Endometrial microvascular endothelial cells (primary cell): ENCODE data around the gene CPA2. TPM values are rescaled to one million over a fixed set of nuclear protein-coding genes. Genes with fewer than 3 reads are reported as not detected.
"Not testable (repeated sequence)": the region's sequence is repeated elsewhere in the genome, so short reads cannot be mapped to it uniquely, and the experiment has no call there.

Experiments
- in situ Hi-C: cut with HindIII; loops from 2 replicates; pipeline ENCODE4 v1.10.0; 2017; ENCODE audit warnings: low sequenced_read_pairs, low pct_unique_long_range_greater_than_20kb; ENCODE audit errors: inconsistent ontology term
- total RNA-seq: library from RNA; depleted of rRNA; stranded (reverse); fragments of >200 nt; gene quantifications from one replicate; pipeline ENCODE4 v1.2.3, GENCODE V29; 2015; ENCODE audit errors: inconsistent ontology term

CPA2 gene
- total RNA-seq, 1 donor from 2014 or later: not detected

DNA sequence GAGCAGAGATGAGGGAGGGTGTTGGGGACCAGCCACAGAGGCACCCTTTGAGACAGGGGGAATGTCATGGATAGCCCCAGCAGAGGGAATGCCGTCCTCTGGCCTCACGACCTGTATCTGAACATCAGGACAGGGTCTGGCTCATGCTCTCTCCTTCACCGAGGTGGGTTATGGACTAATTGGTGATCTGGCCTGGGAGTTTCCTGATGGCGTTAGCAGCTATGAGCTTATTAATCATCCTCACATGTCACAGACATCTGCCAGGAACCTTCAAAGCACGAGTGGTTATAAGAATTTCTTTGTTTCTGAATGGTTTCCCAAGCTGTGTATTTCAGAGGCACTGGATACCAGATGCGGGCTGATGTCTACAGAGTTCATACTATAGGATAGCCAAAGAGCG is 33.2 kb downstream of the CPA2 start:
- in situ Hi-C loops: no loop called here

DNA sequence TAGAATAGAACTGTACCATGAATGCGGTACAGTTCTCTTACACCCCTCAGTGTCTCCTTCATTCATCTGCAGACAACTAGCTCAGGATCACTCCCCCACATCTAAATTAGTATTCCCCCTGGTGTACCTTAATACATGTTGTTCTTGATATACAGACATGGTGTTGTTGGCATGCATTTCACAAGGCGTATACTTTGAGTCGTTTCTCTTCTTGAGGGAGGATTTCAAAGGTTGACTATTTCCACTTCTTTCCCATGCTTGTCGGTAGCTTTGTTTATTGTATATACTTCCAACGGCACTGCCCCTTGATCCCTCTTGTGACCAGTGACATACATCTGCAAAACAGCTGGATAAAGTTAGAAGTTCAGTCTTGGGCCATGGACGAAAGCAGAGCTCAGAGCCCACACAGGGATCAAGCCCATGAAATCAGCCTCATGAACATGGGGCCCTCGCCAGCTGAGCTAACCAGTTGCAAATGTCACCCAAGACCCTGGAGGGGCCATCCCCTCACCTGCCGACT is 34.9 kb downstream of the CPA2 start:
- in situ Hi-C loops: no loop called here

DNA sequence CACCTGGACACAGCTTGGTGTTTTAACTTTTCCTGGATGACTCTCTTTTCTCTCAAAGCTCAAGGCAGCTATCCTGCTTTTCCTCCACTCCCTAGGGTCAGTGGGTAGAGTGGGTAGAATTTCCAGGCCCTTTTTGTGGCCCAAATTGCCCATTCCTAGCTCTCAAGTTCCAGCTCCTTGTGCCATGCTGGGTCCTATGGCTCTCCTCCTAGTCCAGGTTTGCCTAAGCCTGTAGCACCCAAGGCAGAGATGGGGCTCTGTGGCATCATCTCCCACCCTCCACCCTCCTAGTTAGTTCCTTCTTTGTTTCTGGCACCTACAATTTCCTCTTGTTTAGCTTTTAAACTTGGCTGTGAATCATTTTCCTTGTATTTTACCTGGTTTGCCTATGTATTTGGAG is 36.0 kb downstream of the CPA2 start:
- in situ Hi-C loops: no loop called here

DNA sequence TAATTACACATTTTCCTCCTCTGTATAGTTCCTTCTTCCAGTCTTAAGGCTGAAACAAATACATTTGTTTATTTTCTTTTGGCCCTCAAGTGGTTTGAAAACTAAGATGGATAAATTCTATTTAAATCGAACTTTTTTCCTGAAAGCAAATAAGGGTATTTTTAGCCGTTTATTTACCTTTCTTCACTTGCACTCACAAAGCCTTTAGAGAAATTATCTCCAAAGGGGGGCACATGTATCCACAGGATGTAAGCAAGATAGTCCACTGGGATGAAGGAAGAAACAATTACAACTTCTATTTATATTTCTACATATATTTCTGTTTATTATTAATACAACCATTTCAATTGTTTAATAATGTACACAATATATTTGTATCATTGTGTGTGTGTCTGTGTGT is 36.5 kb downstream of the CPA2 start:
- in situ Hi-C loops: no loop called here

DNA sequence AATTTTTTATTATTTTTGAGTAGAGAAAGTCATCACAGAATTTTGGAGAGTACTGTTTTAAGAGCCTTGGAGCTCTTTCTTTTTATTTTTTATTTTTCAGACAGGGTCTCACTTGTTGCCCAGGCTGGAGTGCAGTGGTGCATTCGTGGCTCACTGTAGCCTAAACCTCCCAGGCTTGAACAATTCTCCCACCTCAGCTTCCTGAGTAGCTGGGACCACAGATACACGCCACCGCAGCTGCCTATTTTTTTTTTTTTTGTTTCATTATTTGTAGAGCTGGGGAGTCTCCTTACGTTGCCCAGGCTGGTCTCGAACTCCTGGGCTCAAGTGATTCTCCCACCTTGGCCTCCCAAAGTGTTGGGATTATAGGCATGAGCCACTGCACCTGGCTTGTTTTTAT is 36.9 kb downstream of the CPA2 start:
- in situ Hi-C loops: no loop called here

DNA sequence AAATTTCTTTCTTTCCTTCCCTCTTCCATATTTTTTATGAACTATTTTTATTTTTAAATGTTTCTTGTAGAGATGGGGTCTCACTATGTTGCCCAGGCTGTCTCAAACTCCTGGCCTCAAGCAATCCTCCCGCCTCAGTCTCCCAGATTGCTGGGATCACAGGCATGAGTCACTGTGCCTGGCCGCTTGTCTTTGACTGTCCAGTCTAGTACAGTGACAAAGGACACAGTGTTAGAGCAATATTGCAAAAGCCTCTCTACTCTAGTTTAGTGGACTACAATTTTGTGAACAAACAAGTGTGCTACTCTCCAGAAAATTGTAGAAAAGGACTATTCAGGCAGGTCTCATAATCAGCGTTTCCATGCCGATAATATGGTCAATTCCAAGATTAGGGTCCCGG is 37.3 kb downstream of the CPA2 start:
- in situ Hi-C loops: no loop called here

DNA sequence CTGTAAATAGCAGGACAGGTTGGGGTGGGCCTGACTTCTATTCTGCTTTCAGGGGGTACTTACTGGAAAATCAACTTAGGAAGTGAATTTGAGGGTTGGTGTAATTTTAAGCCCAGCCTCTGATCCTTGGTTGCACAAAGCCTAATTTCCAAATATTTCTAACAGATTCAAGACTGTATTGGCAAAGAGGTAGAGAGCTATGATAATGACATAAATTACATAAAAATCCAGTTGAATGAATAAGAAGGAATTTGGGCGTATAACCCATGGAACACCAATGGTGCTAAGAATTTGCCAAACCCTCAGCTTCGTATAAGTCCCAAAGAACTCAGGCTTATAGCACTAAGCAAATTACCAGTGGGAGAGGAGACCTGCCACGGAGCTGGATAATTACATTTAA is 38.2 kb downstream of the CPA2 start:
- in situ Hi-C loops: no loop called here

DNA sequence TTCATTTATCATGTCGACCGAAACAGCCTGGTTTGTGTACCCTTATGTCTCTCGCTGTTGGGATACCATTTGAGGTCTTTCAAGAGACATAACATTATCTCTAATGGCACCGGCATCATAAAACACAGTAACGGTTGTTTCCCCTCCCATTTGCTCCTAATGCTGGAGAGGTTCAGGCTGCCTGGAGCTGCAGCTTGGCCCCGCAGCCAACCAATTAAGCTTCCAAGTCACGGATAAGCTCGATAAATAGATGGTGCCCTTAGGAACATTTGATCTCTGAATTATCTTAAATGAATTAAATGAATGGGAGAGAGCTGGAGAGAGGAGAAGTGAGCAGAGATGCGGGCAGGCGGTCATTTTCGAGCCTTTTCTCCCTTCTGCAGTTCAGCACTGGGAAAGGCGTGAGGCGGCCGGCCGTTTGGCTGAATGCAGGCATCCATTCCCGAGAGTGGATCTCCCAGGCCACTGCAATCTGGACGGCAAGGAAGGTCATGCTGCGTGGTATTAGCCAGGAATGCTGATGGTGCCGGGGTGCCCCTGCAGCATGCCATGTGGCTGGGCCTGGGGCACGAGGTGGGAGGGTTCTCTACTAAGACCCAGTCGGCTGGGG is 38.9 kb downstream of the CPA2 start:
- in situ Hi-C loops: no loop called here

DNA sequence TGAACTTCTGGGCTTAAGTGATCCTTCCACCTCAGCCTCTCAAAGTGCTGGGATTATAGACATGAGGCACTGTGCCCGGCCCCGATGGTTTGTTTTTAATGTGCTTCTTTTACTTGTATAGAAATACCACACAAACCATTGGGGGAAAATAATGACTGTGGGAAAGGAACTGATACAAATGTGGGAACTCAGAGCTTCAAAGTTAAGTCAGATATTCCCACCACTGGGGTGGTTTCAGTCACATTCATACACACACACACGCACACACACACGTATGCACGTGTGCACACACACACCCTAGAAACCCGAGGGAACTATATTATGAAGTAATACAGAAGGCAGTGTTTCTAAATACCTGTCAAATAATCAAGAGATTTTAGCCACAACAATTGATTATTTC is 43.3 kb downstream of the CPA2 start:
- in situ Hi-C loops: no loop called here

DNA sequence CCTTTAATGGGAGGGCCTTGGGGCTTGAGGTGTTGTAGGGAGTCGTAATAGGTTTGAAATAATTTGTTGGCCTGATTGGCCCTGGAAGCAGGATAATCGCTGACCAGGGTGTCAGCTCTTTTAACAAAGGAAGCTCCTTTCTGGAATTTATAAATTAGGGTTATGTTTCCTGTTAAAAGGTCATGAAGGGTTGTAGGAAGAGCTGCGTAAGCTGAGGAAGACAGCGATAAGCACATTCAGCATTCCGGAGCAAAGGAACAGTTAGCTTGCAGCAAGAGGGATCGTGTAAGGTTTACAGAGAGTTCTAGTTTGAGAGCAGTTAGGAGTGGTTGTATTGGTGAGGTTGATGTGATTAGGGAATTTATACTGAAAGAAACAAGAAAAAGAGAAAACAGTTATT is 47.6 kb downstream of the CPA2 start:
- in situ Hi-C loops: no loop called here

DNA sequence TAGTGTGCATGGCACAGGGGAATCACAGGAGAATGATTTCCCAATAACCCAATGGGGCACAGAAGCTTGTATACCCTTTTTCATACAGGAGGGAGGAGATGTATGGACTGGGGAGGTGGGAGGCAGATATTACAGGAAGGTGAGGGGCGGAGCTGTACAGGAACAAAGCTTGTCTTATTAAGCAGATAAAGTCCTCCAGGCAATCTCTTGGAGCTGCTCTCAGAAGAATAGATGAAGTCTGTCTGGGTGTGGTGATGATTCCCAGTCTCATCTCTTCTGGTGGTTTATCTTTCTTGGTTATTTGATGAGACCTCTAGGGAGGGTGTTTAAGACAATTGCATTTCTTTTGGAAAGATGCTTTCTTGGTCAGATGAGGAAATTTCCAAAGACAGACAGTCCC is 52.9 kb downstream of the CPA2 start:
- in situ Hi-C loops: no loop called here

DNA sequence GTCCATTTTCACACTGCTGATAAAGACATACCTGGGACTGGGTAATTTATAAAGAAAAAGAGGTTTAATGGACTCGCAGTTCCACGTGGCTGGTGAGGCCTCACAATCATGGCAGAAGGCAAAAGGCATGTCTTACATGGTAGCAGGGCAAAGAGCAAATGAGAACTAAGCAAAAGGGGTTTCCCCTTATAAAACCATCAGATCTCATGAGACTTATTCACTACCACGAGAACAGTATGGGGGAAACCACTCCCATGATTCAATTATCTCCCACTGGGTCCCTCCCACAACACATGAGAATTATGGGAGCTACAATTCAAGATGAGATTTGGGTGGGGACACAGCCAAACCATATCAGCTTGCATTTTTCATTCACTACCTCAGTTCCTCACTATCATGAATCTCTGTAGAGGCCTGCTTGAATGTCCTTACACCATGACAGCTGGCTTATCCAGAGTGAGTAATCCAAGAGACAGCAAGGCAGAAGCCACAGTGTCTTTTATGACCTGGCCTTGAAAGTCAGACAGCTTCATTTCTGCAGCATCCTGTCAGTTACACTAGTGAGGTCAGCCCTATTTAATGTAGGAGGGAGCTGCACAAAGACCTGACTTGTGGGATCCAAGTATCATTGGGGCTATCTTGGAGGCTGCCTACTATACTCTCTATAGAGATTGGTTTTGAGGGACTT is 55.0 kb downstream of the CPA2 start:
- in situ Hi-C loops: not testable (repeated sequence)

DNA sequence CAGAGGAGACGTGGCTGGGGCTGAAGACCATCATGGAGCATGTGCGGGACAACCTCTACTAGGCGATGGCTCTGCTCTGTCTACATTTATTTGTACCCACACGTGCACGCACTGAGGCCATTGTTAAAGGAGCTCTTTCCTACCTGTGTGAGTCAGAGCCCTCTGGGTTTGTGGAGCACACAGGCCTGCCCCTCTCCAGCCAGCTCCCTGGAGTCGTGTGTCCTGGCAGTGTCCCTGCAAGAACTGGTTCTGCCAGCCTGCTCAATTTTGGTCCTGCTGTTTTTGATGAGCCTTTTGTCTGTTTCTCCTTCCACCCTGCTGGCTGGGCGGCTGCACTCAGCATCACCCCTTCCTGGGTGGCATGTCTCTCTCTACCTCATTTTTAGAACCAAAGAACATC is 56.0 kb downstream of the CPA2 start:
- in situ Hi-C loops: no loop called here

DNA sequence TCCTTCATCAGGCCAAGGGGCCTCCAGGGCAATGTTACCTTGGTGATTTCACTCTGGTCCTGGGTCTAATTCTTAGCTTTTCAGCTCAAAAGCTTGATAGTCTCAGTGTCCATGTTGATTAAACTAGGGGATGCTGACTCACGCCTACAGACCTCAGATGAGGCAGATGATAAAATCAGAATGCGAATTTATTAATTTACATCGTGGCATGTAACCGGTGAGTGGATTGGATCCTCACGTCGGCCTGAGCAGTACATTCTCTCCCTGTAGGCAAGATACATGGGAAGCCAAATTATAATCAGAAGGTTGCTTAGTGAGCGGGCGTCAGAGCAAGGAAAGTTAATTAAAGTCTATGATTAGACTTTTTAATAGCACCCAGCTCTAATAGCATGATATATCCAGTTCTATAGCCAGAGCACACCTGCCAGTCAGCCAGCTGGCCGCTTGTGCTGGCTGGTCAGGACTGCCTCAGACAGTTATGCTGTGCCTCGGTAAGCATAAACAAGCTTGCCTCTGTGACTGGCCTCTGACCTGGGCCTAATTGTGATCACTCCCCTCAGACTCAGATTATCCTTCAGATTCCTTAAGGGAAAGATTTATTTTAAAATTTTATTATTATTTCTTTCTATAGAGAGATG is 57.8 kb downstream of the CPA2 start:
- in situ Hi-C loops: no loop called here

DNA sequence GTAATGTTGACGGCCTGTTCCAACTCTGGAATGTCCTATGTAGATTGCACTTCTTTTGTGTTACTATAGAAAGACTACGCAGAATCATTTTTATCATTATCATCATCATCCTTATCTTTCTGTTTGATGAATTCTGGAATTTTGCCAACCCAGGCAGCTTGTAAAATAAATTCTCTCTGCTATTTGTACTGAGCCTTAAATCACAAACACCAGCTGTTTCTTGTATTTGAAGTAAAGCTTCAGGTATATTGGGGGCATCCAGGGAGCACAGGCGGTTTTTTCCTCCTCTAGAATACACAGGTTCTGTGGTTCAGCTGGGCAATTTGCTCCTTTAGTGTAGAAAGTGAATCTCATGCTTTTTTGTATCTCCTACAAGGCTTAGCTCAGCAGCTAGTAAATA is 63.0 kb downstream of the CPA2 start:
- in situ Hi-C loops: no loop called here

DNA sequence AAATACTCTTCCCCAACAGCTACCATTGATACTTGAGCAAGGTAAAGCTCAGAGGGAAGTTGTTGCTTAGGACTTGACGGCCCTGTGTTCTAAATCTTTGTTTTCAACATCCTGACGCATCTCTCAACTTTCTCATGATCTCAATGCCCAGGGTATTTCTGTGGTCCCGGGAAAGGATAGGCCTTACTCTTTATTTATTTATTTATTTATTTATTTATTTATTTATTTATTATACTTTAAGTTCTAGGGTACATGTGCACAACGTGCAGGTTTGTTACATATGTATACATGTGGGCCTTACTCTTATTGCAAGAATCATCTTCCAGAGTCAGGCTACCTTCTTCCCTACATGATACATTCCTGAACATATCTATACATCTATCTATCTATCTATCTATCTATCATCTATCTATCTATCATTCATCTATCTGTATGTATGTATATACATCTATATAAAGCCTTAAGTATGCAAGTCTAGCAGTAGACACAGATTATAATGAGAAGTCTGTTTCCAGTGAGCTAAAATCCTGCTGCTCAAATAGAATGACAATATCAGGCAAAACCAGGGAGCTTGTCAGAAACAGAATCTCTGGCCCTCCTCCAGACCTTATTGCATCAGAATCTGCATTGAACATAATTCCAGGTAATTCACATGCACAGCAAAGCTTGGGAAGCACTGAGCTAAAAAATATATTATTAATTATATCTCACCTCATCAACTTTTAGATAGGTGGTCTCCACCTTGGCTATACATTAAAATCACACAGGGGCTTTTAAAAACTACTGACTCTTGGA is 65.8 kb downstream of the CPA2 start:
- in situ Hi-C loops: no loop called here

DNA sequence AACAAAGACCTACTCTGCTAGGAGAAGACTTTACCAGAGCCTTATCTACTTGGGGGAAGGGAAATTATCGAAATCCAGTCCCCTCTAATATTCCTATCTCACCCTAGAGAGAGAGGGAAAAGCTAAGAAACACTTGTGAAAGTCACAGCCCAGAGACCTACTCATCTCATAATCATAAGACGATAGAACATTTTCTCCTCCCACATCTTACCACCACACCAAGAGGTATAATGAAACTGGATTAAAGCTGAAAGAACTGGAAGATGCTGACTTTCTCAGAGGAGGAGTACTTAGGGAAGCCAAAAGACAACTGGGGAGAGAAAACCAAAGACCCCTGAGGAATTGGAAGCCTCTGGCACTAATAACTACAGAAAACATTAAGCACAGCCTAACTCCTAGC is 67.2 kb downstream of the CPA2 start:
- in situ Hi-C loops: no loop called here

DNA sequence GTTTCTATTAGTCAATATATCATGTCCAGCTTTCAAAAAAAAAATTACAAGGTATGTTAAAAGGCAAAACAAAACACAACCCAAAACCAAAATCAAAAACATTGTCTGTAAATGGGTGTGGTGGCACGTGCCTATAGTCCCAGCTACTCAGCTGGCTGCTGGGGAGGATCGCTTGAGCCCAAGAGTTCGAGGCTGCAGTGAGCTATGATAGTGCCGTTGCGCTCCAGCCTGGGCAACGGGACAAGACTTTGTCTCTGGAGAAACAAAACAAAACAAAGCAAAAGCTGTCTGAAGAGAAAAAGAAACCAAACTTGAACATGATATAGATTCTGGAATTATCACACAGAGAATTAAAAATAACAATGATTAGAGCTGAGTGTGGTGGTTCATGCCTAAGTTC is 67.6 kb downstream of the CPA2 start:
- in situ Hi-C loops: no loop called here

DNA sequence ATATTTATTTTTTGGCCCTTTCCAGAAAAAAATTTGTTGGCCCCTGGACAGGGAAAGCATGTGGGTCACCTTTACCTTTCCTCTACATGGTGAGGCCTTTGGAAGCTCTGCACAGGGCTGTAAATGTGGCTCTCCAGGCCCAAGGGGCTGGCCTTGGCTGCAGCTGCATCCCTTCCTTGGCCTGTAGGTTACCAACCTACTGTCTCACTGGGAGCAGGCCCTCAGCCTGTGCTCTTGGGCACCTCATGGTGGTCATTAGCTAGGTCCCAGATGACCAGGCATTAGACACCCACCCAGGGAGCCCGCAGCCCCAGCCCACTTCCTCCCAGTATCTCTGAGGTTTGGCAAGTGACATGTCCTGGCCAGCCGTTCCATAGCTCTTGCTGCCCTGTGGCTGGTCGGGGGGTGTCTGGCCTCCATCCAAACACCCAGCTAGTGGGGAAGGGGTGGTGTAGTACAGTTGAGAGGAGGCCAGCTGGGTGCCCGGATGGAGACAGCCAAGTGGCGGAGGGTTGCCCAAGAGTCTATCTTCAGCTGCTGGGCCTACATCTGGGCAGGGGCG is 70.8 kb downstream of the CPA2 start:
- in situ Hi-C loops: no loop called here
